Myocyte (in vitro differentiated cells): ENCODE results near the gene BORCS5. TPM values are rescaled to one million over a fixed set of nuclear protein-coding genes. Genes with fewer than 3 reads are reported as not detected.
A peak's percentile ranks its signal among the peaks of the same experiment; 100 is the strongest.

Source experiments
- DNase-seq: peaks from one replicate; pipeline ENCODE4 v3.0.0-alpha.2; 2012; ENCODE audit warnings: low read depth
- total RNA-seq: library from RNA; depleted of rRNA; stranded (reverse); fragments of >200 nt; gene quantifications from 2 replicates; pipeline ENCODE4 v1.2.3, GENCODE V29; 2014

The BORCS5 gene
- total RNA-seq, 1 donor from 2014 or later = 15.7 TPM

- no peak for DNase-seq
Observed at GRCh38 chr12:12428961-12429657, 72.2 kb downstream of the BORCS5 start.

GRCh38 chr12:12432364-12432763, 75.5 kb downstream of the BORCS5 start:
- DNase-seq = peak; percentile 6

GRCh38 chr12:12433203-12433731, 76.4 kb downstream of the BORCS5 start:
- no peak for DNase-seq

GRCh38 chr12:12436831-12437345, 80.0 kb downstream of the BORCS5 start:
- no peak for DNase-seq

- DNase-seq = no peak
Observed at GRCh38 chr12:12439636-12440035, 82.8 kb downstream of the BORCS5 start.

GRCh38 chr12:12440784-12441428, 84.0 kb downstream of the BORCS5 start:
- DNase-seq = no peak

GRCh38 chr12:12441429-12441807, 84.5 kb downstream of the BORCS5 start:
- DNase-seq = peak; percentile 33

GRCh38 chr12:12441843-12442461, 85.1 kb downstream of the BORCS5 start:
- DNase-seq = peak; percentile 28

- peak; percentile 6 for DNase-seq
Observed at GRCh38 chr12:12442548-12443071, 85.7 kb downstream of the BORCS5 start.

GRCh38 chr12:12443431-12443878, 86.6 kb downstream of the BORCS5 start:
- peak; percentile 8 for DNase-seq

- DNase-seq = no peak
Observed at GRCh38 chr12:12445165-12445881, 88.4 kb downstream of the BORCS5 start.

GRCh38 chr12:12445882-12446181, 89.0 kb downstream of the BORCS5 start:
- DNase-seq = no peak

GRCh38 chr12:12446786-12447185, 89.9 kb downstream of the BORCS5 start:
- DNase-seq = no peak

GRCh38 chr12:12447236-12447635, 90.4 kb downstream of the BORCS5 start:
- DNase-seq = no peak

GRCh38 chr12:12447837-12448236, 91.0 kb downstream of the BORCS5 start:
- DNase-seq = no peak

GRCh38 chr12:12449533-12450025, 92.7 kb downstream of the BORCS5 start:
- no peak for DNase-seq

GRCh38 chr12:12450043-12450471, 93.2 kb downstream of the BORCS5 start:
- no peak for DNase-seq

GRCh38 chr12:12451098-12451497, 94.2 kb downstream of the BORCS5 start:
- no peak for DNase-seq

- no peak for DNase-seq
Observed at GRCh38 chr12:12452326-12452902, 95.5 kb downstream of the BORCS5 start.

- DNase-seq = no peak
Observed at GRCh38 chr12:12453635-12454034, 96.8 kb downstream of the BORCS5 start.

- no peak for DNase-seq
Observed at GRCh38 chr12:12454315-12454714, 97.4 kb downstream of the BORCS5 start.
